B cell (primary cell): ENCODE results near the gene ARL13A. TPM values are rescaled to one million over a fixed set of nuclear protein-coding genes. Genes with fewer than 3 reads are reported as not detected.
"Not testable (repeated sequence)": the region's sequence is repeated elsewhere in the genome, so short reads cannot be mapped to it uniquely, and the experiment has no call there.

Experiments used
- ATAC-seq: fragments of 200-7000 bp; cut with Tn5 transposase; one replicate; pipeline ENCODE4 v1.10.0; 2021; ENCODE audit warnings: low read depth, mild to moderate bottlenecking, moderate number of reproducible peaks, moderate library complexity
- CTCF ChIA-PET: fragments of 350-600 bp; sonication (Branson Sonifier 250); formaldehyde crosslinking; loops from one replicate; lab custom pipeline; 2021; ENCODE audit warnings: antibody characterized with exemption, inconsistent platforms; lab: Charles Lee
- POLR2A ChIA-PET: fragments of 350-600 bp; sonication (Branson Sonifier 250); formaldehyde crosslinking; loops from one replicate; lab custom pipeline; 2021; ENCODE audit warnings: antibody characterized with exemption; lab: Charles Lee
- DNase-seq: peaks from one replicate; pipeline ENCODE4 v3.0.0; 2013
- H2AFZ ChIP-seq: 2 replicates; pipeline ENCODE4 v1.6.1; 2012; ENCODE audit warnings: mild to moderate bottlenecking, low read depth, low read length; ENCODE audit not compliant: insufficient read depth, poor library complexity, severe bottlenecking
- H3K27ac ChIP-seq, 2 donors: 1 replicate in 1 of 2; 2 replicates in 1 of 2; pipeline ENCODE4 v1.5.1; 2012 to 2013; ENCODE audit warnings: low read length in 2 of 2, mild to moderate bottlenecking in 2 of 2, moderate library complexity in 1 of 2
- H3K27me3 ChIP-seq, 4 experiments: fragments of 200-600 bp in 1 of 4; sonication (generic) in 1 of 4; replicated peaks in 1 of 4; 1 replicate in 2 of 4; 2 replicates in 2 of 4; pipeline versions ENCODE4 v1.6.1 to v1.7.0; 2013 to 2016; ENCODE audit warnings: low read length in 3 of 4, mild to moderate bottlenecking in 2 of 4, mixed read lengths in 1 of 4, moderate library complexity in 1 of 4; ENCODE audit not compliant: insufficient read depth in 4 of 4, control insufficient read depth in 3 of 4; ENCODE audit errors: control extremely low read depth in 1 of 4
- H3K36me3 ChIP-seq, 2 experiments: replicated peaks in 1 of 2; 1 replicate in 1 of 2; 2 replicates in 1 of 2; pipeline versions ENCODE4 v1.6.1 to v1.7.1; 2013; ENCODE audit warnings: low read length in 1 of 2; ENCODE audit not compliant: insufficient read depth in 2 of 2, control insufficient read depth in 1 of 2; ENCODE audit errors: control extremely low read depth in 1 of 2, extremely low read depth in 1 of 2
- H3K4me1 ChIP-seq, 2 donors: fragments of 200-600 bp in 1 of 2; sonication (generic) in 1 of 2; 1 replicate in 1 of 2; 2 replicates in 1 of 2; pipeline versions ENCODE4 v1.5.1 to v1.6.1; 2013 to 2017; ENCODE audit warnings: low read length in 2 of 2; ENCODE audit not compliant: control insufficient read depth in 2 of 2, insufficient read depth in 2 of 2
- H3K4me2 ChIP-seq: replicated peaks from 2 replicates; pipeline ENCODE3; 2012; ENCODE audit warnings: mild to moderate bottlenecking, low read depth, low read length; ENCODE audit not compliant: poor library complexity, severe bottlenecking
- H3K4me3 ChIP-seq, 5 experiments: fragments of 200-600 bp in 1 of 5; sonication (generic) in 1 of 5; 1 replicate in 3 of 5; 2 replicates in 2 of 5; pipeline versions ENCODE4 v1.5.1 to v1.7.0; 2011 to 2016; ENCODE audit warnings: low read length in 4 of 5, mild to moderate bottlenecking in 4 of 5, low read depth in 2 of 5, control low read depth in 1 of 5, moderate library complexity in 1 of 5; ENCODE audit not compliant: insufficient read depth in 1 of 5; ENCODE audit errors: control extremely low read depth in 1 of 5, extremely low read depth in 1 of 5
- H3K79me2 ChIP-seq: fragments of 200-600 bp; sonication (generic); one replicate; pipeline ENCODE4 v1.6.0; 2016; ENCODE audit warnings: low read length; ENCODE audit not compliant: control insufficient read depth, insufficient read depth
- H3K9ac ChIP-seq: fragments of 200-600 bp; sonication (generic); 2 replicates; pipeline ENCODE4 v1.6.1; 2017; ENCODE audit warnings: mild to moderate bottlenecking, low read length, moderate library complexity
- H3K9me3 ChIP-seq, 3 donors: one replicate each; pipeline versions ENCODE4 v1.6.1 to v1.7.1; 2013; ENCODE audit warnings: low read length in 2 of 3; ENCODE audit not compliant: control insufficient read depth in 2 of 3, insufficient read depth in 1 of 3; ENCODE audit errors: control extremely low read depth in 1 of 3
- H4K20me1 ChIP-seq: 2 replicates; pipeline ENCODE4 v1.6.0; 2012; ENCODE audit warnings: mild to moderate bottlenecking, low read length; ENCODE audit not compliant: insufficient read depth, control insufficient read depth, poor library complexity, severe bottlenecking
- H3K27ac Mint-ChIP-seq: one replicate; pipeline ENCODE4 v1.8.0; 2021; ENCODE audit warnings: mixed read lengths
- H3K27me3 Mint-ChIP-seq: one replicate; pipeline ENCODE4 v1.8.0; 2021; ENCODE audit warnings: mixed read lengths
- H3K4me1 Mint-ChIP-seq: one replicate; pipeline ENCODE4 v1.8.0; 2021; ENCODE audit warnings: mixed read lengths
- H3K4me3 Mint-ChIP-seq: one replicate; pipeline ENCODE4 v1.8.0; 2021; ENCODE audit warnings: mixed read lengths
- H3K9me3 Mint-ChIP-seq: one replicate; pipeline ENCODE4 v1.8.0; 2022; ENCODE audit warnings: mixed read lengths; ENCODE audit not compliant: insufficient read depth
- EZH2 ChIP-seq: IDR thresholded peaks from 2 replicates; pipeline ENCODE4 v1.6.1; 2012; ENCODE audit warnings: borderline replicate concordance, low read depth, mild to moderate bottlenecking, moderate library complexity, low read length; ENCODE audit not compliant: insufficient read depth, poor library complexity, severe bottlenecking
- WGBS: methylation state at CpG from one replicate; pipeline ENCODE4 v1.1.5; 2013; ENCODE audit warnings: missing lambda C conversion rate; ENCODE audit not compliant: insufficient coverage; 5-methylcytosine and 5-hydroxymethylcytosine counted together
- intact Hi-C: fragments of 100-400 bp; cut with micrococcal nuclease; formaldehyde crosslinking; loops from one replicate; pipeline ENCODE4 v1.10.0; 2022
- polyA plus RNA-seq: library from polyadenylated mRNA; depleted of rRNA; stranded (reverse); fragments of >200 nt; gene quantifications from 2 replicates; pipeline ENCODE4 v1.2.3, GENCODE V29; 2012
- total RNA-seq, 2 donors: library from RNA; stranded (reverse); fragments of 120-200 nt in 1 of 2; gene quantifications; 1 replicate in 1 of 2; 2 replicates in 1 of 2; pipeline versions ENCODE4 v1.2.3 to v1.2.4, GENCODE V29; 2013 to 2022
- TF ChIP-seq, protein P1 (sequence below): fragments of 200-600 bp; IDR thresholded peaks from one replicate; pipeline ENCODE4 v1.8.0; 2022; ENCODE audit warnings: antibody characterized with exemption, mild to moderate bottlenecking

The ARL13A gene
- total and polyA plus RNA-seq, 2 donors (not counting 1 experiment from before 2014, with no cell fraction given) = not detected

DNA sequence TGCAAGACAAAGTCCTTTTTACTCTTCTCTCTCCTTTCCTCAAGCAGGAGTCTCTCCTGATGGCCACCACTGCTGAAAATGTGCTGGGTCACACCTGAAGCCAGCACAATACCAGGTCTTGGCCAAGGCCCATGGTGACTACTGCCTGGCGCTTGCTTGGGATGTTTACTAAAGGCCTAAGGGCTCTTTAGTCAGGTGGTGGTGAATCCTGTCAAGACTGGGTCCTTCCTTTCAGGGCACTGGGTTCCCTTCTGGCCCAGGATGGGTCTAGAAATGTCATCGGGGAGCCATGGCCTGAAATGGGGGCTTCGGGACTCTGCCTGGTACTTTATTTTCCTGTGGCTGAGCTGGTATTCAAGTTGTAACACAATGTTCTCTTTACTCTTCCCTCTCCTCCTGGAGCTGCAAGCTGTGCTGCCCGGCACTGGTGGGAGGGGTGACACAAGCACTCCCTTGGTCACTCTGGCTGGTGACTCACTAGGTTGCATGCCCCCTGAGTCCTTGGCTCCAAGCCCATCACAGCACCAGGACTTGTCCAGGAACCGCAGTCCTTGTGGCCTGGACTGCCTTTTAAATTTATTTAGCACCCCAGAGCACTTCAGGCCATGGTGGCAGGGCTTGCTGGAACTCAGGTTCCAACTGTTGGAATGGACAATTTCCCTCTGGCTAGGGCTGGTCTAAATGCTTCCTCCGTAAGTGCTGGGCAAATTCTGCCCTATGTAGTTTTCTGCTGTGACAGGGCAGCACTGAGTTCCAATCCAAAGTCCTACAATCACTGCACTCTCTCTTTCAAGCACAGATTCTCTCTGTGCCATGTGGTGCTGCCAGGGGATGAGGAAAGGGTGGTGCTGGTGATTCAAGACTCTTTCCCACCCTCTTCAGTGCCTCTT, 11.3 kb downstream of the ARL13A start:
- Mint-ChIP-seq H3K9me3 (no peaks in the 10 kb centered on the region), H3K27ac (no peak overlapping the region), H3K27me3 (no peaks in the 10 kb centered on the region), H3K4me3 (no peak overlapping the region), H3K4me1 (no peaks in the 10 kb centered on the region)
- intact Hi-C loops = no loop called here
- Histone ChIP-seq H3K9me3 (no peaks in the 10 kb centered on the region), H3K79me2 (no peaks in the 10 kb centered on the region), H3K4me3 (no peak overlapping the region), H2AFZ (no peak overlapping the region), H3K27me3 (no peaks in the 10 kb centered on the region), H3K9ac (no peak overlapping the region), H3K36me3 (peaks cover 0 to 2% of the 10 kb centered on the region in 2 experiments), H4K20me1 (no peaks in the 10 kb centered on the region), H3K27ac (no peak overlapping the region), H3K4me2 (no peak overlapping the region), H3K4me1 (no peaks in the 10 kb centered on the region)
- no peak for ATAC-seq
- ChIA-PET CTCF (no interaction called here), POLR2A (no interaction called here)
- TF ChIP-seq EZH2 = no peak
- TF ChIP-seq, protein P1, sequence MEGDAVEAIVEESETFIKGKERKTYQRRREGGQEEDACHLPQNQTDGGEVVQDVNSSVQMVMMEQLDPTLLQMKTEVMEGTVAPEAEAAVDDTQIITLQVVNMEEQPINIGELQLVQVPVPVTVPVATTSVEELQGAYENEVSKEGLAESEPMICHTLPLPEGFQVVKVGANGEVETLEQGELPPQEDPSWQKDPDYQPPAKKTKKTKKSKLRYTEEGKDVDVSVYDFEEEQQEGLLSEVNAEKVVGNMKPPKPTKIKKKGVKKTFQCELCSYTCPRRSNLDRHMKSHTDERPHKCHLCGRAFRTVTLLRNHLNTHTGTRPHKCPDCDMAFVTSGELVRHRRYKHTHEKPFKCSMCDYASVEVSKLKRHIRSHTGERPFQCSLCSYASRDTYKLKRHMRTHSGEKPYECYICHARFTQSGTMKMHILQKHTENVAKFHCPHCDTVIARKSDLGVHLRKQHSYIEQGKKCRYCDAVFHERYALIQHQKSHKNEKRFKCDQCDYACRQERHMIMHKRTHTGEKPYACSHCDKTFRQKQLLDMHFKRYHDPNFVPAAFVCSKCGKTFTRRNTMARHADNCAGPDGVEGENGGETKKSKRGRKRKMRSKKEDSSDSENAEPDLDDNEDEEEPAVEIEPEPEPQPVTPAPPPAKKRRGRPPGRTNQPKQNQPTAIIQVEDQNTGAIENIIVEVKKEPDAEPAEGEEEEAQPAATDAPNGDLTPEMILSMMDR = no peak
- 93% methylated on average over 3 of the region's 6 CpGs for WGBS
- DNase-seq = no peak

DNA sequence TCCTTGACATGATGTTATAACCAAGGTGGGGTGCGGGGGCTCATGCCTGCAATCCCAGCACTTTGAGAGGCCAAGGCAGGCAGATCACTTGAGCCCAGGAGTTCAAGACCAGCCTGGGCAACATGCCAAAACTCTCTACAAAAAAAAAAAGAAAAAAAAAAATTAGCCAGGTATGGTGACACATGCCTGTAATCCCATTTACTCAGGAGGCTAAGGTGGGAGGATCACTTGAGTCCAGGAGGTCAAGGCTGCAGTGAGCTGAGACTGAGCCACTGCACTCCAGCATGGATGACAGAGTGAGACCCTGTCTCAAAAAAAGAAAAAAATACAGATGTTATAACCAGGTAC, 12.0 kb downstream of the ARL13A start:
- DNase-seq, intact Hi-C loops, H3K4me1 Mint-ChIP-seq, ATAC-seq, H3K79me2 ChIP-seq, H3K4me1 ChIP-seq, H3K36me3 ChIP-seq, H4K20me1 ChIP-seq, H3K9me3 Mint-ChIP-seq, H3K27me3 ChIP-seq, H3K9ac ChIP-seq, H2AFZ ChIP-seq, H3K27ac ChIP-seq, CTCF ChIA-PET, H3K9me3 ChIP-seq, H3K4me3 Mint-ChIP-seq, POLR2A ChIA-PET, H3K27ac Mint-ChIP-seq, H3K4me2 ChIP-seq, H3K27me3 Mint-ChIP-seq, H3K4me3 ChIP-seq: not testable (repeated sequence)
- no CpG with 5 or more reads among the region's 1 CpG for WGBS
